DMS53 (cell line): ENCODE results near the gene ATP6V1B1.
A peak's percentile ranks its signal among the peaks of the same experiment; 100 is the strongest.

Experiments
- DNase-seq: peaks from one replicate; lab custom pipeline; 2025; lab: John Stamatoyannopoulos, UW

Gene ATP6V1B1

GRCh38 chr2:70966681-70967080 lies 31.0 kb downstream of the ATP6V1B1 start:
- DNase-seq, result no peak

DNA sequence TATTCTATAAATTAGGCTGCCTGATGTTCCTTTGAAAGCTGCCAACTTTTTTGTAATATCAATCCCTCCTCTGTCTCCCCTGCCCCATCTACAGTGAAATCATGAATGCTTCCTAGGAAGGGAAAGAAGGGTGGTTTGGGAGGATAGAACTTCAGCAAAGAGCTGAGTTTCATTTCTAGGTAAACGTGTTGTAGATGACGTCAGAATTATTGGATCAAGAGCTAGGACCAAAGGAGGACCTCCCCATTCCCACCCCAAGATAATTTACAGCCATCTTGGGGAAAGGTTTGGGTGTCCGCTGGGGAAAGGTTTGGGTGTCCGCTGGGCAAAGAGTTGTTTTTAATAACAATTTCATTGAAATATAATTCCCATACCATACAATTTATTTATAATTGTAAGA lies 31.5 kb downstream of the ATP6V1B1 start:
- DNase-seq, result no peak

- DNase-seq, result no peak
Measured at GRCh38 chr2:70974592-70974991, 38.9 kb downstream of the ATP6V1B1 start.

DNA sequence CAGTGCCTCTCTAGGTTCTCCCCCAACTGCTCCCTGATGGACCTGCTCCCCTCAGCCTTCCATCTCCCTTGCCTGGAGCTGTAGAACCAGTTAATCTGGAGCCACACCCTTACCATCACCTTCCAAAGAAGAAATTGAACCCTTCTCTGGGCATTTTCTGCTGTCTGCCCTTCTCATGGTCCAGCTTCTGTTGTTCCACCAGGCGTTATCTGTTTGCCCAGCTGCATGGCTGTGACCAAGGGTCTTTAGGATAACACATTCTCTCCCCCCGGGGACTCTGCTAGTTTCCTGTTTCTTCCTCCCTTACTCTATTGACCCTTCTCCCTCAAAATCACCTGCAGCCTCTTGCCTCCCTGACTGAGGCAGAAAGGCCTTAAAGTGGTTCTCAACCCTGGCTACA lies 39.5 kb downstream of the ATP6V1B1 start:
- DNase-seq, result no peak

- no peak for DNase-seq
Measured at GRCh38 chr2:70977605-70978205, 42.0 kb downstream of the ATP6V1B1 start.

DNA sequence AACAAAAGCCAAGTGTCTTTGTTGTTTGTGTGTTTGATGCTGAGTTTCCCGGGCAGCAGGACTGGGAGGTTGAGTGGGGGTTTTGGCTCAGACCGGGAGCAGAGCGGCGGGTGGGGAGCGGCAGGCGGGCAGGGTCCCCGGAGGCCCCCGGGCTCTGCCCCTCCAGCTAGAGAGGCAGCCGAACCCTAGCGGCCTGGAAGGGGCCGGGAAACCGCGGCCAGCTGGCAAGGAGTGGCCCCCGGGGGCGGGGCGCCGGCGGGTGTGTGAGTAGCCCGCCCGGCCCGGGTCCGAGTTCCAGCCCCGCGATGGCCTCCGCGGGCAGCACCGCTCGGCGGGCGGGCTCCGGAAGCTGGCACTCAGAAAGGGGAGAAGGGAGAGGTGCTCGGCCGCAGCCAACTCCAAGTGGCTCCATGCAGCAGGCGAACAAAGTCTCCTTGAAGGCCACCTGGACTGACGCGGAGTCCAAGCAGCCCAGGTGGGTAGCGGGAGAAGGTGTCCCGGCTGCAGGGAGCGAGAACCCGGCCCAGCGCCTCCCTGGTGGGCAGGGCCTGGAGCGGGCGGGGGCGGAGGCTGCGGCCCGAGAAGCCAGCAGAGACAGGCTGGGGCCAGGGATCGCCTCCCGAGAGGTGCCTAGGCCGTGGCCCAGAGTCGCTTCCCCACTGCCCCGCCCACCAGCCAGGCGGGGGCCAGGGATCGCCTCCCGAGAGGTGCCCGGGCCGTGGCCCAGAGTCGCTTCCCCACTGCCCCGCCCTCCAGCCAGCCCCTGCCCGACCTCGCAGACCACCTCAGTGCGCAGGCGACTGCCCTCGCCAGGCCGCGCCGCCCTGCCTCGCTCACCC lies 42.9 kb downstream of the ATP6V1B1 start, which contains the start of gene ANKRD53:
ANKRD53 (plus strand) TSS at position 290 of the 839 bp plus-strand sequence; CDS start at position 306, 16 bp downstream.
- DNase-seq, result no peak

DNA sequence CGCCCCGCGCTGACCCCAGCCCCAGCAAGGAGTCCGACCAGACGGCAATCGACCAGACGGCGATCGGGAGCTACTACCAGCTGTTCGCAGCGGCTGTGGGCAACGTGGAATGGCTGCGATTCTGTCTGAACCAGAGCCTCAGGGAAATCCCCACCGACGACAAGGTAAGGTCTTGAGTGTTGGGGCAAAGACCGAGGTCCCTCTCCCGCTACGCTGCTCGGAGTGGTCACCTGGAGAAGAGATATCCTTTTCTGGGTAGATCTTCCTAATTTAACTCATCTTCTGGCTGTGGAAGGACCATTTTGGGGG lies 43.4 kb downstream of the ATP6V1B1 start:
- no peak for DNase-seq

- no peak for DNase-seq
Measured at GRCh38 chr2:70979626-70980025, 43.9 kb downstream of the ATP6V1B1 start.

- no peak for DNase-seq
Measured at GRCh38 chr2:70981421-70981820, 45.7 kb downstream of the ATP6V1B1 start.

- DNase-seq, result no peak
Measured at GRCh38 chr2:70981866-70982810, 46.4 kb downstream of the ATP6V1B1 start.

DNA sequence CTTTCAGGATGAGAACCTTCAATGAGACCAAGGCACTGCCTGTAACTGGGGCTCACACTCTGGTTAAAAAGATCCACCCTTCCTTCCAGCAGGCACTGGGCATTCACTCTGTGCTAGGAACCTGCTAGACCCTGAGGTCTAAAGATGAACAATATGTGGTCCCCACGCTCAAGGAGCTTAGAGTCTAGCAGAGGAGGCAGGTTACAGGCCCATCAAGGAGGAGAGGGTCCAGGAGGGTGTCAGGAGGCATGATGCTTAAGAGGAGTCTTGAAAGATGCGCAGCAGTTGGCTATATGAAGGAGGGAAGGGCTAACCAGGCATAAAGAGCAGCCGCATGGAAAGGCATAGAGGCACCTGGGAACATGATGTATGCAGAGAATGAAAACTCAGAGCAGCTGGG lies 47.3 kb downstream of the ATP6V1B1 start:
- no peak for DNase-seq

GRCh38 chr2:70983506-70984227 lies 48.0 kb downstream of the ATP6V1B1 start:
- DNase-seq, result no peak

DNA sequence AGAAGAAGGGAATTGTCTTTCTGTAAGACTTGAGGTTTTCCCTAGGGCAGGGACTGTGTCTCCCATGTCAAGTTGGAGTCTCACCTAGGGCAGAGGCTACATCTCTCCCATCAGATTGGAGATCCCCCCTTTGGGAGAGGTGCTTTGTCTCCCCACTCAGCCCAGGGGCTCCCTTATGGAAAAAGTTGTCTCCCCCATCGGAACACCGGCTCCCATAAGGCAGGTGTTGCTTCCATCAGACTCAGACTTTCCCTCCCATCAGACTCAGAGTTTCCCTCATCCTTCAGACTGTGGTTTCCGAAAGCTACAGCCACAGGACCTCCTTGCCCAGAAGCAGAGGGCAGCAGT lies 48.5 kb downstream of the ATP6V1B1 start:
- no peak for DNase-seq

GRCh38 chr2:70984576-70985282 lies 49.0 kb downstream of the ATP6V1B1 start:
- DNase-seq, result peak; percentile 55

DNA sequence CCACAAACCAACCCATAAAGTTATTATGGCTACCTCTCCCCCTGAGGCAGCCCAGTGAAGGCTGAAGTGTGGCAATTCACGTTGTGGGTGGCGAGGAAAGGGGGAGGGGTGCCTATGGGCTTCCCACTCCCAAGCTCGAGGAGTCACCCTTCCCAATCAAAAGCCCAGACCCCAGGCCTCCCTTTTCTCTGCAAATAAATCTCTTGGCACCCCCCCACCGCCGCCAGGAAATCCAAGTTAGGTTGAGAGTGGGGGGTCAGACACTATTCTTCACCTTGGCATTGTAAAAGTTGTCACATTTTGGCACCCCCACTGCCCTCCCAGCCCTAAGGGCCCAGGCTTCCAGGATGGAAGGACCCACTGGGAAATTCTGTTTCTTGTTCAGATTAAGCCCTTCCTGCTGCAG lies 49.6 kb downstream of the ATP6V1B1 start:
- no peak for DNase-seq

GRCh38 chr2:70985956-70986355 lies 50.3 kb downstream of the ATP6V1B1 start:
- DNase-seq, result no peak

DNA sequence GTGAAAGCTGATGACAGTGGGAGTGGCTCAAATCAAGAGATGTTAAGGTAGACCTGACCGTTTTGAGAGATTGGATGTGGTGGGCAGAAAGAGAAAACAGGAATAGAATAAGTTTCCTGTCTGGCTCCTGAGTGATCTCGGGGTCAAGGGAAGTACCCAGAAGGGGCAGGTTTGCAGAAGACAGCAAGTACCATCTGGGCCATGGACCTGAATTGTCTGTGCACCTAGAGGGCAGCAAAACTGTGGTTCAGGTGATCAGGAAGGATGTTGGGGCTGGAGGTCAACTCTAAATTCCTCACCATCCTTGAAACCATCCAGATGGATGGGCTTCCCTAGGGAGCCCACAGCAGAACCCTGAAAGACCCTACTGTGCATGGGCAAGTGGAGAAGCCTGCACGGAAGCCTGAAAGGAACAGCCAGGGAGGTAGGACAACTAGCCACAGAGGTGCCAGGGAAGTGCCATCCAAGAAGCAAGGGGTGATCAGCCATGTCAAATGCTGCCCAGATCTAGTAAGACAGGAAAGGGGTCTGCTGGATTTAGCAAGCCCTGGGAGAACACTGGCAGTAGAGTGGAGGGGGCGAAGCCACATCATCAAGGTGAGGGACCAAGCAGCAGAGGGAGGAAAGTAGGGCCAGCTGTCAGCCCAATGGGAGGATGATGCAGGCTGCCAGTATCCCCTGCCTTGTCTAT lies 50.9 kb downstream of the ATP6V1B1 start:
- no peak for DNase-seq

- DNase-seq, result no peak
Measured at GRCh38 chr2:70987386-70987785, 51.7 kb downstream of the ATP6V1B1 start.

- no peak for DNase-seq
Measured at GRCh38 chr2:70988151-70988550, 52.5 kb downstream of the ATP6V1B1 start.

DNA sequence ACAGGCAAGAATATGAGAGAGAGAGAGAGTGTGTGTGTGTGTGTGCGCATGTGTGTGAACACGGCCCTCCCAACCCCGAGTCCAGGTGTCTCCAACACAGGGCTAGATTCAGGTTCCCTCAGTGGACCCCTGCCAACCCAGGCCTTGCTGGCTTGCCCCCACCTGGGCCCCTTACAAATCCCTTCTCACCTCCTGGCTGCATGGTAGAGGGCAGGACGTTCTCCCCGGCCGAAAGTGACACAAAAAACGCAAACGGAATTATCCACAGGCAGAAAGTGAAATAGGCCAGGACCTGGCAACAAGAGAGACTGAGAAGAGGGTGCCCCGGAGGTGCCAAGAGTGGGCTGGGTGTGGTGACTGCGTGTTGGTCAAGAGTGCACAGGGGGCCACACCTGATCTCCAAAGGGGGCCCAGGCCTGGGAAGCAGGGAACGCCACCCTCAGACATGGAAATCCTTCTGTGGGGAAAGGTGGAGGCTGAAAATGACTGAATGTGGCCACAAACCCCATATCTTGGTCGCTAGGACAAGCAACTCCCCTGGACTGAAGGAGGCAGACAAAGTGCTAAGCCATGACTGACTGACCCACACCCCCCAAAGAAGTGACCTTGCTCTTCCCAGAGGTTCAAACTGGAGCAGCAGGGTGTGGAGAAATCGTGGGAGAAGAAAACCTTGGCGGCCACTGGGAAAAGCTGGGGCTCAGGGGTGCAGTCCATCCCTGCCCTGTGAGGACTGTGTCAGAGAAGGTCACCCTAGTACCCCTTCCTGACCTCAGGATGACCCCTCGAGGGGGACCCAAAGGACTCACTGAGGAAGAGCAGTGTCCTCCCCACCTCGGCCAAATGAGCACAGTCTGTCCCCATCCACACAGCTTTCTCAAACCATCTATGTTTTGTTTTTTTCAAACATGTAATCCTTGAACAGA lies 53.3 kb downstream of the ATP6V1B1 start:
- no peak for DNase-seq
